ENCODE measurements around the gene HNRNPD. TPM values are rescaled to one million over a fixed set of nuclear protein-coding genes. Genes with fewer than 3 reads are reported as not detected.

Gene HNRNPD
- total and polyA plus RNA-seq, 2 donors (not counting 3 experiments of a cell fraction or from before 2014, with no cell fraction given): 91.3 to 363 TPM

Small RNAs within 50 kb of the gene (small RNA-seq; reads per million reads assigned to genes)
- gene RF00150 (ENCODE audit: insufficient read depth, insufficient read length, low read depth, low replicate concordance): not detected

Other genes with a start within 250 kb of the HNRNPD start
- gene HNRNPDL, start 56.5 kb upstream of the HNRNPD start, total RNA-seq: 292 and 293 TPM in 2 replicates
- 97.1 and 160 TPM in 2 replicates for gene HNRNPDL, start 56.5 kb upstream of the HNRNPD start, polyA plus RNA-seq
- 35.0 and 35.3 TPM in 2 replicates for gene ENOPH1, start 56.6 kb upstream of the HNRNPD start, total RNA-seq
- 8.2 and 11.1 TPM in 2 replicates for gene ENOPH1, start 56.6 kb upstream of the HNRNPD start, polyA plus RNA-seq
- 6.5 and 6.6 TPM in 2 replicates for gene TMEM150C, start 188.0 kb upstream of the HNRNPD start, total RNA-seq
- gene TMEM150C, start 188.0 kb upstream of the HNRNPD start, polyA plus RNA-seq: 3.8 and 4.1 TPM in 2 replicates

All from endothelial cell of umbilical vein (primary cell).